Mammary epithelial cell (primary cell): ENCODE results near the gene COL25A1.

ENCODE experiments used
- CTCF ChIP-seq, 2 donors: IDR thresholded peaks in 1 of 2; conservative IDR thresholded peaks in 1 of 2; 2 replicates each; pipeline ENCODE4 v1.5.1; 2011 to 2012; ENCODE audit warnings: inconsistent platforms in 2 of 2, low read length in 2 of 2, mild to moderate bottlenecking in 2 of 2, control low read depth in 1 of 2, low read depth in 1 of 2; ENCODE audit not compliant: insufficient read depth in 1 of 2; ENCODE audit errors: extremely low read depth in 1 of 2
- EZH2 ChIP-seq: IDR thresholded peaks from 2 replicates; pipeline ENCODE4 v1.6.1; 2012; ENCODE audit warnings: low read length, inconsistent platforms, borderline replicate concordance

GRCh38 chr4:109128589-109128988 lies 173.9 kb downstream of the COL25A1 start:
- TF ChIP-seq CTCF (conservative IDR thresholded peaks at IDR 0.05 in 1 of 2, IDR thresholded peaks at IDR 0.05 in 1 of 2; ENCODE audit: extremely low read depth in 1 of 2, insufficient read depth in 1 of 2, low read depth in 1 of 2, low read length in 2 of 2) = no peak
- no peak for TF ChIP-seq EZH2
